ENCODE results near the gene ADAMTS16. TPM values are rescaled to one million over a fixed set of nuclear protein-coding genes. Genes with fewer than 3 reads are reported as not detected.

ADAMTS16 gene
- total and polyA plus RNA-seq, 9 of the 15 experiments (the other 6 are each of a cell fraction or from before 2014, with no cell fraction given) = not detected

- no peak for DNase-seq (ENCODE audit: extremely low read depth in 1 of 4, low spot score in 3 of 4)
These were observed 148.1 kb downstream of the ADAMTS16 start for GRCh38 chr5:5288201-5288600.

More at GRCh38 chr5:5288201-5288600, 148.1 kb downstream of the ADAMTS16 start:
- TF ChIP-seq, protein P1, sequence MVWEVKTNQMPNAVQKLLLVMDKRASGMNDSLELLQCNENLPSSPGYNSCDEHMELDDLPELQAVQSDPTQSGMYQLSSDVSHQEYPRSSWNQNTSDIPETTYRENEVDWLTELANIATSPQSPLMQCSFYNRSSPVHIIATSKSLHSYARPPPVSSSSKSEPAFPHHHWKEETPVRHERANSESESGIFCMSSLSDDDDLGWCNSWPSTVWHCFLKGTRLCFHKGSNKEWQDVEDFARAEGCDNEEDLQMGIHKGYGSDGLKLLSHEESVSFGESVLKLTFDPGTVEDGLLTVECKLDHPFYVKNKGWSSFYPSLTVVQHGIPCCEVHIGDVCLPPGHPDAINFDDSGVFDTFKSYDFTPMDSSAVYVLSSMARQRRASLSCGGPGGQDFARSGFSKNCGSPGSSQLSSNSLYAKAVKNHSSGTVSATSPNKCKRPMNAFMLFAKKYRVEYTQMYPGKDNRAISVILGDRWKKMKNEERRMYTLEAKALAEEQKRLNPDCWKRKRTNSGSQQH (CRISPR knock-in tag; IDR thresholded peaks at IDR 0.05) = no peak
- no peak for TF ChIP-seq POLR2AphosphoS5 (IDR thresholded peaks at IDR 0.05; ENCODE audit: control insufficient read depth, insufficient read depth, low read depth, low read length)
- TF ChIP-seq ZFP36 (IDR thresholded peaks at IDR 0.05; ENCODE audit: low read depth, low read length, partially characterized antibody) = no peak
- TF ChIP-seq HOMEZ (CRISPR knock-in tag; IDR thresholded peaks at IDR 0.05) = no peak
- TF ChIP-seq ZBTB12 (CRISPR knock-in tag; IDR thresholded peaks at IDR 0.05) = no peak
- TF ChIP-seq ZNF253 (CRISPR knock-in tag; conservative IDR thresholded peaks at IDR 0.05) = no peak
- no peak for TF ChIP-seq HNRNPLL (IDR thresholded peaks at IDR 0.05; ENCODE audit: low read depth, low read length, poor library complexity, severe bottlenecking)
- TF ChIP-seq ZSCAN32 (CRISPR knock-in tag; IDR thresholded peaks at IDR 0.05) = no peak
- TF ChIP-seq FIP1L1 (IDR thresholded peaks at IDR 0.05; ENCODE audit: low read depth, low read length, poor library complexity, severe bottlenecking) = no peak
- H3K36me3 ChIP-seq (ENCODE audit: control insufficient read depth, insufficient read depth, low read length) = no peaks in the 10 kb centered on the region
- no TSS peak for BruUV-seq (replicated peaks)
- intact Hi-C loops (cut with micrococcal nuclease) = no loop called here
- ATAC-seq (no peak), FAIRE-seq (no peak)
- no peak overlapping the region for H2AFZ ChIP-seq (ENCODE audit: low read depth, low read length)
- no peaks in the 10 kb centered on the region for H3K9me1 ChIP-seq (ENCODE audit: control insufficient read depth, insufficient read depth, low read length)
- ChIA-PET POLR2A (no interaction called here), CTCF (ENCODE audit: low intra/inter-chr PET ratio) (no interaction called here)
- no peak overlapping the region for H3K4me3 ChIP-seq
- peaks cover 4 to 7% of the 10 kb centered on the region in 2 experiments; a peak in 4 of 5 replicates for H3K27me3 ChIP-seq (ENCODE audit: control insufficient read depth in 2 of 2, insufficient read depth in 2 of 2, low read length in 2 of 2)
- in situ Hi-C loops (cut with MboI) = no loop called here
- H3K79me2 ChIP-seq (ENCODE audit: control insufficient read depth, insufficient read depth, low read length) = no peaks in the 10 kb centered on the region
- H3K27ac ChIP-seq (ENCODE audit: extremely low read depth, low read depth, low read length) = no peak overlapping the region
- H4K20me1 ChIP-seq (replicated peaks; ENCODE audit: control insufficient read depth, insufficient read depth, low read length) = no peaks in the 10 kb centered on the region
- H3K9me3 ChIP-seq (replicated peaks; ENCODE audit: control insufficient read depth, insufficient read depth, low read depth, low read length) = no peaks in the 10 kb centered on the region
- 1% methylated on average over 8 of the region's 8 CpGs for WGBS (ENCODE audit: insufficient coverage, low coverage, missing lambda C conversion rate)
- H3K4me1 ChIP-seq (replicated peaks in 1 of 2; ENCODE audit: control insufficient read depth in 2 of 2, insufficient read depth in 2 of 2, low read length in 2 of 2) = no peaks in the 10 kb centered on the region
- no peak overlapping the region for H3K4me2 ChIP-seq (ENCODE audit: insufficient read depth, low read length)
- H3K9ac ChIP-seq (ENCODE audit: insufficient read depth in 1 of 2, low read depth in 2 of 2, low read length in 2 of 2) = no peak overlapping the region
